Aorta (tissue), 5 donors: ENCODE measurements around the gene LRRTM2. TPM values are rescaled to one million over a fixed set of nuclear protein-coding genes. Genes with fewer than 3 reads are reported as not detected.
A peak's percentile ranks its signal among the peaks of the same experiment; 100 is the strongest.

Source experiments
- ATAC-seq: fragments of 200-7000 bp; cut with Tn5 transposase; one replicate; pipeline ENCODE4 v1.9.1; 2022; ENCODE audit warnings: moderate library complexity; ENCODE audit not compliant: low FRiP score
- DNase-seq, 2 donors: peaks; one replicate each; pipeline ENCODE4 v3.0.0-alpha.2; 2020
- H3K27ac ChIP-seq, 2 donors: one replicate each; pipeline ENCODE4 v1.5.1; 2013; ENCODE audit warnings: low read length in 2 of 2, mild to moderate bottlenecking in 2 of 2, moderate library complexity in 2 of 2, control low read depth in 1 of 2, inconsistent platforms in 1 of 2, low read depth in 1 of 2
- H3K27me3 ChIP-seq, 2 donors: one replicate each; pipeline ENCODE4 v1.6.1; 2013; ENCODE audit warnings: control low read depth in 1 of 2, low read length in 1 of 2, mild to moderate bottlenecking in 1 of 2, moderate library complexity in 1 of 2; ENCODE audit not compliant: insufficient read depth in 2 of 2, control insufficient read depth in 1 of 2
- H3K36me3 ChIP-seq, 2 donors: one replicate each; pipeline ENCODE4 v1.6.1; 2013; ENCODE audit warnings: control low read depth in 1 of 2, low read length in 1 of 2, mild to moderate bottlenecking in 1 of 2; ENCODE audit not compliant: insufficient read depth in 2 of 2, control insufficient read depth in 1 of 2
- H3K4me1 ChIP-seq, 2 donors: one replicate each; pipeline ENCODE4 v1.6.1; 2013; ENCODE audit warnings: low read length in 2 of 2, control low read depth in 1 of 2, mild to moderate bottlenecking in 1 of 2, moderate library complexity in 1 of 2; ENCODE audit not compliant: insufficient read depth in 2 of 2, control insufficient read depth in 1 of 2
- H3K4me3 ChIP-seq, 2 donors: one replicate each; pipeline ENCODE4 v1.5.1; 2013; ENCODE audit warnings: low read length in 2 of 2, control low read depth in 1 of 2, mild to moderate bottlenecking in 1 of 2
- H3K9me3 ChIP-seq: one replicate; pipeline ENCODE4 v1.6.1; 2013; ENCODE audit warnings: mild to moderate bottlenecking, low read length; ENCODE audit not compliant: control insufficient read depth
- whole genome bisulfite sequencing, 2 donors: extraction: QIAGEN DNeasy Blood & Tissue Kit; methylation state at CpG; one replicate each; pipeline ENCODE4 v1.1.7; 2013; 5-methylcytosine and 5-hydroxymethylcytosine counted together
- intact Hi-C, 2 donors: fragments of 100-400 bp; cut with DNase I; formaldehyde crosslinking; loops; one replicate each; pipeline versions ENCODE4 v1.14.2 to v1.15.0; 2022
- polyA plus RNA-seq, 2 donors: library from polyadenylated mRNA; stranded (reverse); fragments of 200-250 nt; gene quantifications; one replicate each; pipeline ENCODE4 v1.2.3, GENCODE V29; 2013
- total RNA-seq, 2 donors: library from RNA; stranded (reverse); fragmentation: NEBNext Ultra II Directional; extraction: Animal tissue kit (Norgen Biotek cat#: 25700); gene quantifications; one replicate each; pipeline ENCODE4 v1.2.1, GENCODE V29; 2021
- donor health status: healthy with polysubstance abuse.
- donor health status: Bipolar disorder and iron deficiency.
- donor health status: DM: no; HTN: no; CAD: no.
- donor health status: DM: no; HTN: no; CAD: no.
- donor health status: DM: yes; HTN: yes; CAD: no.

The LRRTM2 gene
- total and polyA plus RNA-seq, 4 donors, result 0.24 to 0.36 (median 0.31) TPM; not detected in 1

GRCh38 chr5:138911441-138911840 is 36.3 kb upstream of the LRRTM2 start:
- no peak for DNase-seq
- H3K4me1 ChIP-seq, result peaks cover 3 to 6% of the 10 kb centered on the region in 2 donors
- no peaks in the 10 kb centered on the region for H3K9me3 ChIP-seq
- ATAC-seq, result no peak
- intact Hi-C loops, result no loop called here
- H3K36me3 ChIP-seq, result no peaks in the 10 kb centered on the region
- H3K4me3 ChIP-seq, result no peak overlapping the region
- no peaks in the 10 kb centered on the region for H3K27me3 ChIP-seq
- peak overlapping the region in 1 of 2 donors; percentile 51 for H3K27ac ChIP-seq

GRCh38 chr5:138910546-138911185 is 35.5 kb upstream of the LRRTM2 start:
- Histone ChIP-seq H3K27ac (no peak overlapping the region), H3K36me3 (peaks cover 0 to 1% of the 10 kb centered on the region in 2 donors)

GRCh38 chr5:138909734-138910133 is 34.6 kb upstream of the LRRTM2 start:
- 96% methylated on average over 2 of the region's 2 CpGs for WGBS, 2 donors
- no peak for DNase-seq
- H3K9me3 ChIP-seq, result no peaks in the 10 kb centered on the region
- H3K4me1 ChIP-seq, result peaks cover 3 to 6% of the 10 kb centered on the region in 2 donors
- ATAC-seq, result no peak
- intact Hi-C loops, result no loop called here
- no peak overlapping the region for H3K27ac ChIP-seq
- H3K4me3 ChIP-seq, result no peak overlapping the region
- H3K36me3 ChIP-seq, result peaks cover 1 to 5% of the 10 kb centered on the region in 2 donors
- H3K27me3 ChIP-seq, result no peaks in the 10 kb centered on the region

More at GRCh38 chr5:138910546-138911185, 35.5 kb upstream of the LRRTM2 start:
- intact Hi-C loops, result no loop called here
- 93 to 95% methylated on average over 7 of the region's 7 CpGs for WGBS, 2 donors
- DNase-seq (no peak), ATAC-seq (no peak)
- Histone ChIP-seq H3K4me3 (no peak overlapping the region), H3K9me3 (no peaks in the 10 kb centered on the region), H3K27me3 (no peaks in the 10 kb centered on the region), H3K4me1 (peaks cover 3 to 6% of the 10 kb centered on the region in 2 donors)

- intact Hi-C loops, result no loop called here
- WGBS, 2 donors, result 100% methylated on average over 1 of the region's 1 CpG
- DNase-seq, result no peak
- Histone ChIP-seq H3K36me3 (peaks cover 1 to 5% of the 10 kb centered on the region in 2 donors), H3K4me1 (no peaks in the 10 kb centered on the region), H3K27me3 (no peaks in the 10 kb centered on the region), H3K27ac (no peak overlapping the region), H3K4me3 (no peak overlapping the region), H3K9me3 (no peaks in the 10 kb centered on the region)
- ATAC-seq, result no peak
Measured at GRCh38 chr5:138905541-138905940, 30.4 kb upstream of the LRRTM2 start.

GRCh38 chr5:138903130-138903775 is 28.1 kb upstream of the LRRTM2 start:
- Histone ChIP-seq H3K36me3 (peaks cover 1 to 5% of the 10 kb centered on the region in 2 donors), H3K27me3 (no peaks in the 10 kb centered on the region), H3K9me3 (no peaks in the 10 kb centered on the region), H3K4me1 (no peaks in the 10 kb centered on the region), H3K27ac (no peak overlapping the region), H3K4me3 (no peak overlapping the region)
- intact Hi-C loops, result no loop called here
- 59 to 61% methylated on average over 10 of the region's 10 CpGs for WGBS, 2 donors
- no peak for DNase-seq
- no peak for ATAC-seq

- H3K4me1 ChIP-seq, result peaks cover 0 to 4% of the 10 kb centered on the region in 2 donors
- H3K4me3 ChIP-seq, result no peak overlapping the region
- H3K9me3 ChIP-seq, result no peaks in the 10 kb centered on the region
- ATAC-seq, result no peak
- intact Hi-C loops, result no loop called here
- no peaks in the 10 kb centered on the region for H3K27me3 ChIP-seq
- WGBS, 2 donors, result 90 to 96% methylated on average over 2 of the region's 2 CpGs
- peaks cover 1 to 5% of the 10 kb centered on the region in 2 donors for H3K36me3 ChIP-seq
- H3K27ac ChIP-seq, result peak overlapping the region in 1 of 2 donors; percentile 28
- DNase-seq, result no peak
Measured at GRCh38 chr5:138901716-138902115, 26.6 kb upstream of the LRRTM2 start.

GRCh38 chr5:138900281-138900965 is 25.3 kb upstream of the LRRTM2 start:
- H3K4me3 ChIP-seq, result no peak overlapping the region
- peaks cover 0 to 3% of the 10 kb centered on the region in 2 donors for H3K36me3 ChIP-seq
- no peak for DNase-seq
- H3K27ac ChIP-seq, result no peak overlapping the region
- H3K27me3 ChIP-seq, result no peaks in the 10 kb centered on the region
- 75 to 77% methylated on average over 6 of the region's 6 CpGs for WGBS, 2 donors
- intact Hi-C loops, result no loop called here
- ATAC-seq, result no peak
- H3K4me1 ChIP-seq, result peaks cover 0 to 4% of the 10 kb centered on the region in 2 donors
- no peaks in the 10 kb centered on the region for H3K9me3 ChIP-seq

GRCh38 chr5:138898742-138899141 is 23.6 kb upstream of the LRRTM2 start:
- no peak overlapping the region for H3K27ac ChIP-seq
- no peak for ATAC-seq
- WGBS, 2 donors, result 99 to 100% methylated on average over 2 of the region's 2 CpGs

More at GRCh38 chr5:138898742-138899141, 23.6 kb upstream of the LRRTM2 start:
- no peak for DNase-seq
- Histone ChIP-seq H3K4me3 (no peak overlapping the region), H3K27me3 (no peaks in the 10 kb centered on the region), H3K36me3 (peaks cover 0 to 2% of the 10 kb centered on the region in 2 donors), H3K9me3 (no peaks in the 10 kb centered on the region), H3K4me1 (peaks cover 0 to 4% of the 10 kb centered on the region in 2 donors)
- intact Hi-C loops, result no loop called here
